ES-I3 (cell line): ENCODE results near the gene NFKBIE.
A peak's percentile ranks its signal among the peaks of the same experiment; 100 is the strongest.

Experiments
- H3K36me3 ChIP-seq: 2 replicates; pipeline ENCODE4 v1.6.1; 2013; ENCODE audit warnings: mild to moderate bottlenecking, low read length, control low read depth, moderate library complexity; ENCODE audit not compliant: insufficient read depth
- H3K4me1 ChIP-seq: 2 replicates; pipeline ENCODE4 v1.6.1; 2013; ENCODE audit warnings: mild to moderate bottlenecking, control low read depth, low read length; ENCODE audit not compliant: insufficient read depth
- H3K9ac ChIP-seq: 2 replicates; pipeline ENCODE4 v1.6.1; 2013; ENCODE audit warnings: low read depth, mild to moderate bottlenecking, low read length, moderate library complexity
- H3K9me3 ChIP-seq: 2 replicates; pipeline ENCODE4 v1.6.1; 2013; ENCODE audit warnings: mild to moderate bottlenecking, low read length, moderate library complexity; ENCODE audit not compliant: control insufficient read depth, insufficient read depth

Gene NFKBIE

GRCh38 chr6:44253307-44254101 lies 11.8 kb downstream of the NFKBIE start:
- H3K4me1 ChIP-seq = peaks cover 3% of the 10 kb centered on the region; the same call in 1 of the 2 replicates

GRCh38 chr6:44251576-44252524 lies 13.5 kb downstream of the NFKBIE start:
- Histone ChIP-seq H3K4me1 (no peaks in the 10 kb centered on the region; the same call in 1 of the 2 replicates), H3K36me3 (peaks cover 54% of the 10 kb centered on the region), H3K9ac (no peak overlapping the region), H3K9me3 (no peaks in the 10 kb centered on the region)

More at GRCh38 chr6:44253307-44254101, 11.8 kb downstream of the NFKBIE start:
- Histone ChIP-seq H3K9ac (no peak overlapping the region), H3K36me3 (peaks cover 46% of the 10 kb centered on the region), H3K9me3 (no peaks in the 10 kb centered on the region)

- Histone ChIP-seq H3K9me3 (no peaks in the 10 kb centered on the region), H3K9ac (no peak overlapping the region), H3K4me1 (no peaks in the 10 kb centered on the region; the same call in 1 of the 2 replicates), H3K36me3 (peaks cover 54% of the 10 kb centered on the region)
Measured at GRCh38 chr6:44250718-44251123, 14.6 kb downstream of the NFKBIE start.

GRCh38 chr6:44250067-44250717 lies 15.2 kb downstream of the NFKBIE start:
- Histone ChIP-seq H3K9me3 (no peaks in the 10 kb centered on the region), H3K4me1 (peaks cover 4% of the 10 kb centered on the region; the same call in 1 of the 2 replicates), H3K36me3 (peaks cover 54% of the 10 kb centered on the region), H3K9ac (no peak overlapping the region)

GRCh38 chr6:44249082-44249748 lies 16.1 kb downstream of the NFKBIE start:
- Histone ChIP-seq H3K9ac (0 out of 2 replicates have a peak overlapping the region, but pooled peaks have one; percentile 94), H3K4me1 (peaks cover 8% of the 10 kb centered on the region), H3K9me3 (no peaks in the 10 kb centered on the region), H3K36me3 (peaks cover 54% of the 10 kb centered on the region)

GRCh38 chr6:44248579-44248978 lies 16.8 kb downstream of the NFKBIE start:
- Histone ChIP-seq H3K9ac (peak overlapping the region; percentile 94), H3K9me3 (no peaks in the 10 kb centered on the region), H3K4me1 (peaks cover 8% of the 10 kb centered on the region), H3K36me3 (peaks cover 50% of the 10 kb centered on the region)

GRCh38 chr6:44247338-44248302 lies 17.7 kb downstream of the NFKBIE start:
- Histone ChIP-seq H3K4me1 (peaks cover 8% of the 10 kb centered on the region), H3K36me3 (peaks cover 47% of the 10 kb centered on the region)

GRCh38 chr6:44246663-44247337 lies 18.6 kb downstream of the NFKBIE start, which contains the start of gene HSP90AB1:
Gene HSP90AB1, plus strand, starts transcription at chr6:44247101. Its CDS starts 1,529 bp downstream, at chr6:44248630.
- peaks cover 8% of the 10 kb centered on the region for H3K4me1 ChIP-seq
- peaks cover 41% of the 10 kb centered on the region for H3K36me3 ChIP-seq
- no peaks in the 10 kb centered on the region for H3K9me3 ChIP-seq
- H3K9ac ChIP-seq = peak within 1 kb of the TSS; percentile 94

More at GRCh38 chr6:44247338-44248302, 17.7 kb downstream of the NFKBIE start:
- Histone ChIP-seq H3K9me3 (no peaks in the 10 kb centered on the region), H3K9ac (peak overlapping the region; percentile 94)

- Histone ChIP-seq H3K36me3 (peaks cover 34% of the 10 kb centered on the region), H3K9ac (peak overlapping the region; percentile 94), H3K4me1 (peaks cover 8% of the 10 kb centered on the region), H3K9me3 (no peaks in the 10 kb centered on the region)
Measured at GRCh38 chr6:44245912-44246662, 19.3 kb downstream of the NFKBIE start.

GRCh38 chr6:44245391-44245911 lies 19.9 kb downstream of the NFKBIE start:
- Histone ChIP-seq H3K9me3 (no peaks in the 10 kb centered on the region), H3K9ac (peak overlapping the region; percentile 43), H3K4me1 (peaks cover 8% of the 10 kb centered on the region), H3K36me3 (peaks cover 28% of the 10 kb centered on the region)

- Histone ChIP-seq H3K9ac (no peak overlapping the region), H3K9me3 (no peaks in the 10 kb centered on the region), H3K4me1 (peaks cover 11% of the 10 kb centered on the region), H3K36me3 (peaks cover 7% of the 10 kb centered on the region)
Measured at GRCh38 chr6:44243345-44243744, 22.0 kb downstream of the NFKBIE start.
